H9 (cell line): ENCODE measurements around the gene NFATC4. TPM values are rescaled to one million over a fixed set of nuclear protein-coding genes. Genes with fewer than 3 reads are reported as not detected.

Experiments
- DNase-seq: peaks from one replicate; pipeline ENCODE4 v3.0.0-alpha.2; 2017
- H2AFZ ChIP-seq: one replicate; pipeline ENCODE4 v1.6.1; 2013; ENCODE audit warnings: mild to moderate bottlenecking, low read length, control low read depth, moderate library complexity
- H2AK5ac ChIP-seq: 2 replicates; pipeline ENCODE4 v1.6.1; 2013; ENCODE audit warnings: low read length, control low read depth, mixed read lengths; ENCODE audit not compliant: insufficient read length
- H2BK120ac ChIP-seq: one replicate; pipeline ENCODE4 v1.6.1; 2013; ENCODE audit warnings: low read depth, mild to moderate bottlenecking, low read length, control low read depth, inconsistent platforms; ENCODE audit not compliant: poor library complexity, severe bottlenecking
- H2BK12ac ChIP-seq: 2 replicates; pipeline ENCODE4 v1.6.1; 2013; ENCODE audit warnings: low read length, control low read depth, mixed read lengths, low read depth; ENCODE audit not compliant: insufficient read length
- H2BK15ac ChIP-seq: 2 replicates; pipeline ENCODE4 v1.6.1; 2013; ENCODE audit warnings: low read depth, low read length, control low read depth
- H2BK20ac ChIP-seq: one replicate; pipeline ENCODE4 v1.6.1; 2013; ENCODE audit warnings: low read depth, mild to moderate bottlenecking, low read length, control low read depth, inconsistent platforms; ENCODE audit not compliant: poor library complexity, severe bottlenecking
- H2BK5ac ChIP-seq: 2 replicates; pipeline ENCODE4 v1.6.1; 2013; ENCODE audit warnings: low read length, control low read depth, mixed read lengths; ENCODE audit not compliant: insufficient read length
- H3K14ac ChIP-seq: 2 replicates; pipeline ENCODE4 v1.6.1; 2013; ENCODE audit warnings: low read length, control low read depth; ENCODE audit not compliant: insufficient read depth
- H3K18ac ChIP-seq: 2 replicates; pipeline ENCODE4 v1.6.1; 2013; ENCODE audit warnings: low read depth, mild to moderate bottlenecking, mixed read lengths, low read length, control low read depth; ENCODE audit not compliant: insufficient read length
- H3K23ac ChIP-seq: 2 replicates; pipeline ENCODE4 v1.6.1; 2013; ENCODE audit warnings: low read length, control low read depth, mixed read lengths, low read depth; ENCODE audit not compliant: insufficient read length
- H3K23me2 ChIP-seq: 2 replicates; pipeline ENCODE4 v1.6.1; 2013; ENCODE audit warnings: low read depth, mild to moderate bottlenecking, mixed read lengths, low read length, control low read depth; ENCODE audit not compliant: insufficient read length, poor library complexity, severe bottlenecking
- H3K27ac ChIP-seq: 2 replicates; pipeline ENCODE4 v1.5.1; 2013; ENCODE audit warnings: low read length, control low read depth, mixed read lengths, low read depth; ENCODE audit not compliant: insufficient read length
- H3K27me3 ChIP-seq: 2 replicates; pipeline ENCODE4 v1.6.1; 2013; ENCODE audit warnings: low read length, control low read depth, inconsistent platforms; ENCODE audit not compliant: insufficient read depth
- H3K4ac ChIP-seq: 2 replicates; pipeline ENCODE4 v1.6.1; 2013; ENCODE audit warnings: low read depth, mild to moderate bottlenecking, control low read depth, inconsistent platforms, low read length, moderate library complexity
- H3K4me1 ChIP-seq: 2 replicates; pipeline ENCODE4 v1.6.1; 2013; ENCODE audit warnings: low read length, control low read depth, inconsistent platforms; ENCODE audit not compliant: insufficient read depth
- H3K4me2 ChIP-seq: 2 replicates; pipeline ENCODE4 v1.6.1; 2013; ENCODE audit warnings: low read length, control low read depth, mixed read lengths; ENCODE audit not compliant: insufficient read length, insufficient read depth
- H3K56ac ChIP-seq: 2 replicates; pipeline ENCODE4 v1.6.1; 2013; ENCODE audit warnings: low read depth, mild to moderate bottlenecking, mixed read lengths, low read length, control low read depth; ENCODE audit not compliant: insufficient read length
- H3K79me1 ChIP-seq: 2 replicates; pipeline ENCODE4 v1.6.1; 2013; ENCODE audit warnings: low read depth, mild to moderate bottlenecking, moderate library complexity, low read length, control low read depth, inconsistent platforms; ENCODE audit not compliant: insufficient read depth, poor library complexity, severe bottlenecking
- H3K79me2 ChIP-seq: 2 replicates; pipeline ENCODE4 v1.6.1; 2013; ENCODE audit warnings: low read length, control low read depth, inconsistent platforms; ENCODE audit not compliant: insufficient read depth
- H3K9ac ChIP-seq: 2 replicates; pipeline ENCODE4 v1.6.1; 2013; ENCODE audit warnings: low read length, control low read depth, mixed read lengths; ENCODE audit not compliant: insufficient read length; ENCODE audit errors: extremely low read depth
- H3K9me3 ChIP-seq: one replicate; pipeline ENCODE4 v1.6.1; 2013; ENCODE audit warnings: low read depth, low read length, inconsistent platforms; ENCODE audit not compliant: control insufficient read depth
- H3T11ph ChIP-seq: one replicate; pipeline ENCODE4 v1.6.1; 2013; ENCODE audit warnings: mild to moderate bottlenecking, low read length, control low read depth, inconsistent platforms
- H4K20me1 ChIP-seq: one replicate; pipeline ENCODE4 v1.6.1; 2013; ENCODE audit not compliant: control insufficient read depth, insufficient read length, insufficient read depth
- H4K5ac ChIP-seq: 2 replicates; pipeline ENCODE4 v1.6.1; 2013; ENCODE audit warnings: low read depth, mild to moderate bottlenecking, mixed read lengths, low read length, control low read depth; ENCODE audit not compliant: insufficient read length
- H4K8ac ChIP-seq: replicated peaks from 2 replicates; pipeline ENCODE4 v1.6.1; 2013; ENCODE audit warnings: low read length, control low read depth, mixed read lengths, low read depth; ENCODE audit not compliant: insufficient read length
- H4K91ac ChIP-seq: 2 replicates; pipeline ENCODE4 v1.6.1; 2013; ENCODE audit warnings: low read depth, mild to moderate bottlenecking, moderate library complexity, mixed read lengths, low read length, control low read depth; ENCODE audit not compliant: insufficient read length
- H3K27ac Mint-ChIP-seq, 3 experiments: 2 replicates in 2 of 3; 3 replicates in 1 of 3; pipeline ENCODE4 v1.8.0; 2020 to 2021; ENCODE audit warnings: mixed read lengths in 3 of 3, mild to moderate bottlenecking in 1 of 3, moderate library complexity in 1 of 3
- H3K27me3 Mint-ChIP-seq: 2 replicates; pipeline ENCODE4 v1.8.0; 2021; ENCODE audit warnings: low read depth, mild to moderate bottlenecking, moderate library complexity, mixed read lengths
- H3K36me3 Mint-ChIP-seq, 3 experiments: 2 replicates in 2 of 3; 3 replicates in 1 of 3; pipeline ENCODE4 v1.8.0; 2020 to 2021; ENCODE audit warnings: low read depth in 3 of 3, mixed read lengths in 3 of 3; ENCODE audit not compliant: insufficient read depth in 1 of 3
- H3K4me1 Mint-ChIP-seq, 2 experiments: 2 replicates each; pipeline ENCODE4 v1.8.0; 2020; ENCODE audit warnings: mixed read lengths in 2 of 2
- H3K4me3 Mint-ChIP-seq, 2 experiments: 2 replicates in 1 of 2; 3 replicates in 1 of 2; pipeline ENCODE4 v1.8.0; 2020 to 2021; ENCODE audit warnings: mild to moderate bottlenecking in 2 of 2, mixed read lengths in 2 of 2, moderate library complexity in 1 of 2
- H3K9me3 Mint-ChIP-seq, 2 experiments: 2 replicates in 1 of 2; 3 replicates in 1 of 2; pipeline ENCODE4 v1.8.0; 2020; ENCODE audit warnings: mild to moderate bottlenecking in 2 of 2, mixed read lengths in 2 of 2, moderate library complexity in 1 of 2
- WGBS: extraction: QIAGEN DNeasy Blood & Tissue Kit; methylation state at CpG from one replicate; pipeline ENCODE4 v1.1.7; 2013; ENCODE audit warnings: missing lambda C conversion rate, low lambda C conversion rate, mixed read lengths; ENCODE audit not compliant: insufficient read length; ENCODE audit errors: extremely low coverage; 5-methylcytosine and 5-hydroxymethylcytosine counted together
- total RNA-seq: library from RNA; stranded (reverse); gene quantifications from 2 replicates; pipeline ENCODE4 v1.2.1, GENCODE V29; 2021
- TF ChIP-seq, protein P1 (sequence below): fragments of 200-600 bp; sonication (generic); conservative IDR thresholded peaks from 3 replicates; pipeline ENCODE4 v1.8.0; 2021; ENCODE audit warnings: antibody characterized with exemption, mild to moderate bottlenecking

Gene NFATC4
- total RNA-seq, 1 experiment from 2014 or later, result 46.4 TPM

DNA sequence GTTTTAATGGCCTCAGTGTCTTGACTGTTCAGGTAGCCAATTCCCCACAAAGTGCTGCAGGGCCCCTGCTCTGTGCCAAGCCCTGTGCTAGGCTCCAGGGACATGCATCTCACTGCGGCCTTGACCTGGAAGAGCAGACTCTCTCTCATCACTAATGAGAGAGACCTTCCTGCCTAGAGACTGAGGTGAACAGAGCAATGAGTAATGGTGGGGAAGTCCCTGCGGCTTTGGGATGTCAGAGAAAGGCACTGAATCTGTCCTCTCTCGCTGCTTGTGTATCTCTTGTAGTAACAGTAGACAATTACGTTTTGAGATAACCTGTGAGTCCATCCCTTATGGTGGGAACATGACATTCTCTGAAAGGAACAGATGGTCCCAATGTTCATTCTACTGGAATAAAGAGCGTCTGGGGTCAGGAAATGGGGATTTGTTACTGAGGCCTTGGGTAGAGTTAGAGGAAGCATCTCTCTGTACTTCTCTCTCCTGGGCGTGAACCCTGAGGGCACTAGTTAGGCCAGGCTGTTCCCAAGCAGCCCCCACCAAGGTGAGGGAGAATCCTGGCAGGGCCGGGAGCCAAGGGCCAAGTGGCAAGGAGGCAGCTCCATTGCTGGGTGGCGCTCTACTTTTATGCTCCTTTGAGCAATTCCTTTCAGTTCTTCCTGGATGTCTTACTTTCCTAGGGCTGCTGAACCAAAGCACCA lies 13.5 kb downstream of the NFATC4 start:
- H2AFZ ChIP-seq, result no peak overlapping the region

More for the DNA sequence above, 13.5 kb downstream of the NFATC4 start:
- Histone ChIP-seq H3K23ac (no peak overlapping the region), H3K14ac (no peak overlapping the region), H3K18ac (no peak overlapping the region), H2BK20ac (no peak overlapping the region), H3K79me2 (no peaks in the 10 kb centered on the region; the same call in 1 of the 2 replicates), H3K56ac (no peak overlapping the region), H3K27ac (no peak overlapping the region), H2BK12ac (no peak overlapping the region), H3K4ac (no peak overlapping the region), H4K91ac (no peak overlapping the region), H2AK5ac (no peak overlapping the region), H2BK15ac (no peak overlapping the region), H4K20me1 (no peaks in the 10 kb centered on the region), H3K23me2 (no peaks in the 10 kb centered on the region), H2BK5ac (no peak overlapping the region), H3T11ph (no peak overlapping the region), H4K8ac (no peak overlapping the region), H3K27me3 (no peaks in the 10 kb centered on the region), H2BK120ac (no peak overlapping the region), H3K4me2 (no peak overlapping the region), H3K79me1 (no peaks in the 10 kb centered on the region), H3K9ac (no peak overlapping the region), H4K5ac (no peak overlapping the region), H3K9me3 (no peaks in the 10 kb centered on the region), H3K4me1 (peaks cover 3% of the 10 kb centered on the region)
- peaks cover 0 to 1% (median 0%) of the 10 kb centered on the region in 3 experiments; a peak in 4 of 7 replicates for H3K36me3 Mint-ChIP-seq
- DNase-seq, result no peak
- no peak overlapping the region for H3K27ac Mint-ChIP-seq
- H3K4me1 Mint-ChIP-seq, result peaks cover 25 to 34% of the 10 kb centered on the region in 2 experiments
- no CpG with 5 or more reads among the region's 8 CpGs for WGBS
- no peak overlapping the region for H3K4me3 Mint-ChIP-seq
- no peaks in the 10 kb centered on the region; the same call in none of the 2 replicates for H3K27me3 Mint-ChIP-seq
- no peaks in the 10 kb centered on the region for H3K9me3 Mint-ChIP-seq
- TF ChIP-seq, protein P1, sequence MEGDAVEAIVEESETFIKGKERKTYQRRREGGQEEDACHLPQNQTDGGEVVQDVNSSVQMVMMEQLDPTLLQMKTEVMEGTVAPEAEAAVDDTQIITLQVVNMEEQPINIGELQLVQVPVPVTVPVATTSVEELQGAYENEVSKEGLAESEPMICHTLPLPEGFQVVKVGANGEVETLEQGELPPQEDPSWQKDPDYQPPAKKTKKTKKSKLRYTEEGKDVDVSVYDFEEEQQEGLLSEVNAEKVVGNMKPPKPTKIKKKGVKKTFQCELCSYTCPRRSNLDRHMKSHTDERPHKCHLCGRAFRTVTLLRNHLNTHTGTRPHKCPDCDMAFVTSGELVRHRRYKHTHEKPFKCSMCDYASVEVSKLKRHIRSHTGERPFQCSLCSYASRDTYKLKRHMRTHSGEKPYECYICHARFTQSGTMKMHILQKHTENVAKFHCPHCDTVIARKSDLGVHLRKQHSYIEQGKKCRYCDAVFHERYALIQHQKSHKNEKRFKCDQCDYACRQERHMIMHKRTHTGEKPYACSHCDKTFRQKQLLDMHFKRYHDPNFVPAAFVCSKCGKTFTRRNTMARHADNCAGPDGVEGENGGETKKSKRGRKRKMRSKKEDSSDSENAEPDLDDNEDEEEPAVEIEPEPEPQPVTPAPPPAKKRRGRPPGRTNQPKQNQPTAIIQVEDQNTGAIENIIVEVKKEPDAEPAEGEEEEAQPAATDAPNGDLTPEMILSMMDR, result no peak
